ENCODE data around the gene TCF7L2.

- TF ChIP-seq CTCF (conservative IDR thresholded peaks at IDR 0.05; ENCODE audit: low read depth, low read length) = no peak
- TF ChIP-seq EZH2 (IDR thresholded peaks at IDR 0.05; ENCODE audit: low read length, unreplicated experiment) = no peak
Measured at GRCh38 chr10:113113241-113113640, 163.2 kb downstream of the TCF7L2 start.

Data from PC-3 (cell line).